Ovary (tissue), 9 donors: ENCODE data around the gene IDUA. TPM values are rescaled to one million over a fixed set of nuclear protein-coding genes. Genes with fewer than 3 reads are reported as not detected.
"Not testable (repeated sequence)": the region's sequence is repeated elsewhere in the genome, so short reads cannot be mapped to it uniquely, and the experiment has no call there.

Source experiments
- DNase-seq, 5 donors: peaks; one replicate each; pipeline ENCODE4 v3.0.0-alpha.2; 2019 to 2020
- H3K27ac ChIP-seq, 2 donors: fragments of 200-600 bp; one replicate each; pipeline versions ENCODE4 v1.5.1 to v1.8.0; 2019 to 2022
- H3K27me3 ChIP-seq: fragments of 200-600 bp; one replicate; pipeline ENCODE4 v1.8.0; 2022
- H3K36me3 ChIP-seq: fragments of 200-600 bp; sonication (generic); one replicate; pipeline ENCODE4 v1.5.1; 2019
- H3K4me1 ChIP-seq: one replicate; pipeline ENCODE4 v1.8.1; 2013; ENCODE audit warnings: mild to moderate bottlenecking, moderate library complexity; ENCODE audit not compliant: insufficient read depth
- H3K4me3 ChIP-seq: fragments of 200-600 bp; sonication (generic); one replicate; pipeline ENCODE4 v1.5.1; 2017
- H3K9me3 ChIP-seq, 2 donors: fragments of 200-600 bp in 1 of 2; sonication (generic) in 1 of 2; one replicate each; pipeline versions ENCODE4 v1.5.1 to v1.8.1; 2013 to 2019; ENCODE audit warnings: mild to moderate bottlenecking in 1 of 2, moderate library complexity in 1 of 2
- EP300 ChIP-seq: sonication (generic); formaldehyde crosslinking; IDR thresholded peaks from one replicate; pipeline ENCODE4 v1.6.1; 2017; ENCODE audit warnings: antibody characterized with exemption
- POLR2A ChIP-seq: fragments of 450-650 bp; IDR thresholded peaks from one replicate; pipeline ENCODE4 v1.6.1; 2017; ENCODE audit warnings: antibody characterized with exemption, mild to moderate bottlenecking, moderate library complexity
- WGBS, 3 donors: extraction: QIAGEN DNeasy Blood & Tissue Kit in 1 of 3; methylation state at CpG; one replicate each; pipeline versions ENCODE4 v1.1.5 to v1.1.7; 2013 to 2017; 5-methylcytosine and 5-hydroxymethylcytosine counted together
- intact Hi-C, 4 donors: fragments of 100-400 bp; cut with DNase I; formaldehyde crosslinking; loops; one replicate each; pipeline versions ENCODE4 v1.11.0 to v1.15.1; 2022 to 2023
- polyA plus RNA-seq, 2 donors: library from polyadenylated mRNA; stranded (reverse); fragments of 200-250 nt in 1 of 2; fragments of 350-450 nt in 1 of 2; fragmentation: Illumina TruSeq in 1 of 2; extraction: RNeasy Lipid Tissue Mini Kit (QIAGEN cat#74804) in 1 of 2; gene quantifications; one replicate each; pipeline ENCODE4 v1.2.3, GENCODE V29; 2013 to 2014
- total RNA-seq, 7 donors: library from RNA; depleted of rRNA in 2 of 7; stranded (reverse); fragments of >200 nt in 2 of 7; fragmentation: NEBNext Ultra II Directional in 3 of 7; extraction: Animal tissue kit (Norgen Biotek cat#: 25700) in 3 of 7; gene quantifications; one replicate each; pipeline versions ENCODE4 v1.1.0 to v1.2.4, GENCODE V29; 2016 to 2023
- TF ChIP-seq, protein P1 (sequence below), 3 donors: fragments of 450-650 bp in 2 of 3; fragments of 200-600 bp in 1 of 3; IDR thresholded peaks; one replicate each; pipeline versions ENCODE4 v1.5.1 to v1.8.0; 2016 to 2022; ENCODE audit warnings: antibody characterized with exemption in 3 of 3, mild to moderate bottlenecking in 1 of 3
- donor health status: DM: no; HTN: no; CAD: no; lungs with moderate emphysema.
- donor health status: DM: no; HTN: no; CAD: no.
- donor health status: Bipolar disorder and iron deficiency.
- donor health status: DM: yes; HTN: yes; CAD: no.
- donor health status: DM: no; HTN: no; CAD: no.
- donor health status: DM: yes; HTN: yes; CAD: no.

IDUA gene
- total and polyA plus RNA-seq, 9 donors = 3.1 to 49.1 (median 31.8) TPM

DNA sequence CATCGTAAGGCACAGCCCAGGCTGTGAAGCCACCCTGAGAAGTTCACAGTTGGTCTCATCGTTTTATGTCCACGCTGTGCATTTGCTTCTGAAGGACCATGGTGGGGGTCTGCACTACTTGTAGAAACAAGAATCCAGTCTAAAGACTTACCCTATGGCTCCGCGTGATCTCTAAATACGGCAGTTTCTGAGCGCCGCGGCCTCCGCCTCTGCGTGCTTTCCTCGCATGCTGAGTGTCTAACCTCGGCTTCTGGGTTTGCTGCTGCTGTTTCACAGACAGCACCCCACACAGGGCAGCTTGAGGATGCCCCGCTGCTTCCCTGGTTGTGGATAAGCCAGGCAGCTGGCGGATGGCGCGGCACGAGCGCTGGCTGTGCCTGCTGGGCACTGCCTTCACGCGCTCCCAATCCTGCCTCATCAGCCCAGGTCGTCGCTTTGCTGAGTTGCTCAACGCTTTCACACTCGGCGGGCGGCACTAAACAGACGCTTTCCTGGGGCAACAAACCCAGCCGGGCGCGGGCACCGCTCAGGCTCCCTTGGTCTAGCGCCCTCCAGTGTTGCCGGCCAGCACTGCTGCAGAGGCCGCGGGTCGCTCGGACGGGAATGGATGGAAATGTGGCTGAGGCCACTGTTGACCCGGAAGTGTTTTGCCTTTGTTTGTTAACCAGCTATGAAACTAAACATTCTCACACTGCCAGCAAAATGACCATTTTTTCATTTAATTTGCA is 63.8 kb downstream of the IDUA start:
- Histone ChIP-seq H3K4me3 (no peak overlapping the region), H3K36me3 (no peaks in the 10 kb centered on the region), H3K4me1 (peaks cover 10% of the 10 kb centered on the region), H3K27ac (no peak overlapping the region), H3K27me3 (no peaks in the 10 kb centered on the region), H3K9me3 (no peaks in the 10 kb centered on the region)
- WGBS, 3 donors = 70 to 85% (median 83%) methylated on average over 40 of the region's 40 CpGs
- no peak for TF ChIP-seq POLR2A
- TF ChIP-seq, protein P1, sequence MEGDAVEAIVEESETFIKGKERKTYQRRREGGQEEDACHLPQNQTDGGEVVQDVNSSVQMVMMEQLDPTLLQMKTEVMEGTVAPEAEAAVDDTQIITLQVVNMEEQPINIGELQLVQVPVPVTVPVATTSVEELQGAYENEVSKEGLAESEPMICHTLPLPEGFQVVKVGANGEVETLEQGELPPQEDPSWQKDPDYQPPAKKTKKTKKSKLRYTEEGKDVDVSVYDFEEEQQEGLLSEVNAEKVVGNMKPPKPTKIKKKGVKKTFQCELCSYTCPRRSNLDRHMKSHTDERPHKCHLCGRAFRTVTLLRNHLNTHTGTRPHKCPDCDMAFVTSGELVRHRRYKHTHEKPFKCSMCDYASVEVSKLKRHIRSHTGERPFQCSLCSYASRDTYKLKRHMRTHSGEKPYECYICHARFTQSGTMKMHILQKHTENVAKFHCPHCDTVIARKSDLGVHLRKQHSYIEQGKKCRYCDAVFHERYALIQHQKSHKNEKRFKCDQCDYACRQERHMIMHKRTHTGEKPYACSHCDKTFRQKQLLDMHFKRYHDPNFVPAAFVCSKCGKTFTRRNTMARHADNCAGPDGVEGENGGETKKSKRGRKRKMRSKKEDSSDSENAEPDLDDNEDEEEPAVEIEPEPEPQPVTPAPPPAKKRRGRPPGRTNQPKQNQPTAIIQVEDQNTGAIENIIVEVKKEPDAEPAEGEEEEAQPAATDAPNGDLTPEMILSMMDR (IDR thresholded peaks at IDR 0.05) = no peak
- TF ChIP-seq EP300 = no peak
- peak in 3 of 5 donors; percentile 16 to 28 (median 24) for DNase-seq
- intact Hi-C loops = no loop called here

DNA sequence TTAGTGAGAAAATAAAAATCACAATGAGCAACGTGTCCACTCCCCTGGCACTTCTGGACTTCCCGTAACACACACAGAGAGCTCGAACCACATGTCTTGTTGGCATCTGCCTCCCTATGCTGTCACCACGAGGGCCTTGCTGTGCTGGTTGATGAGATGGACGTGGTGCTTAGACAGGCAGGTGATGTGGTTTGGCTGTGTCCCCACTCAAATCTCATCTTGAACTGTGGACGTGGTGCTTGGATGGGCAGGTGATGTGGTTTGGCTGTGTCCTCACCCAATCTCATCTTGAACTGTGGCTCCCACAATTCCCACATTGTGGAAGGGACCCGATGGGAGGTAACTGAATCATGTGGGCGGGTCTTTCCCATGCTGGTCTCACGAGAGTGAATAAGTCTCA is 64.6 kb downstream of the IDUA start:
- peak in 3 of 5 donors; percentile 4 to 16 (median 11) for DNase-seq
- WGBS, 3 donors = 78 to 88% (median 80%) methylated on average over 9 of the region's 9 CpGs
- Histone ChIP-seq H3K4me3 (no peak overlapping the region), H3K27me3 (peaks cover 2% of the 10 kb centered on the region), H3K27ac (no peak overlapping the region), H3K9me3 (no peaks in the 10 kb centered on the region), H3K4me1 (peaks cover 12% of the 10 kb centered on the region), H3K36me3 (no peaks in the 10 kb centered on the region)
- TF ChIP-seq, protein P1 (IDR thresholded peaks at IDR 0.05) = no peak
- TF ChIP-seq EP300 = no peak
- TF ChIP-seq POLR2A = no peak
- intact Hi-C loops = no loop called here

DNA sequence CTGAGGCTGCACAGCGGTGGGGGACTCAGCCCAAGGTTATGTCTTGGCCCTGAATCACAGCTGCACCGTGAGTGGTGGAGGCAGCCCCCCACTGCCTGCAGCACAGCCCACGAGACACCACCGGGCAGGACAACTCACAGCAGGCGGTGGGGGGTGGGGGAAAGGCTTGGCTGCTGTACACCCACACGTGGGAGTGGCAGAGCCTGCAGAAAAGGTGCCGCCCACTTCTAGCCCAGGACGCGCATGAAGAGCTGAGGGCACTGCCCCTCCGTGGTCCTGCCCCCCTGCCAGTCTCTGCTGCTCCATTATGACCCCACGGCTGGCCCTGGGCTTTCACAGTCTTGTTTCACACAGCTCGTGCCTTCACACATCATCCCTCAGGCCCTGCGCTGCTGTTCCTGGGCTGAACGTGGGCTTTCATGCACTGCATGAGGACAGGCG is 65.4 kb downstream of the IDUA start:
- 32 to 48% (median 40%) methylated on average over 14 to 15 of the region's 15 CpGs for WGBS, 3 donors
- DNase-seq = peak in 2 of 5 donors; percentile 14 to 24
- no peaks in the 10 kb centered on the region for H3K9me3 ChIP-seq

DNA sequence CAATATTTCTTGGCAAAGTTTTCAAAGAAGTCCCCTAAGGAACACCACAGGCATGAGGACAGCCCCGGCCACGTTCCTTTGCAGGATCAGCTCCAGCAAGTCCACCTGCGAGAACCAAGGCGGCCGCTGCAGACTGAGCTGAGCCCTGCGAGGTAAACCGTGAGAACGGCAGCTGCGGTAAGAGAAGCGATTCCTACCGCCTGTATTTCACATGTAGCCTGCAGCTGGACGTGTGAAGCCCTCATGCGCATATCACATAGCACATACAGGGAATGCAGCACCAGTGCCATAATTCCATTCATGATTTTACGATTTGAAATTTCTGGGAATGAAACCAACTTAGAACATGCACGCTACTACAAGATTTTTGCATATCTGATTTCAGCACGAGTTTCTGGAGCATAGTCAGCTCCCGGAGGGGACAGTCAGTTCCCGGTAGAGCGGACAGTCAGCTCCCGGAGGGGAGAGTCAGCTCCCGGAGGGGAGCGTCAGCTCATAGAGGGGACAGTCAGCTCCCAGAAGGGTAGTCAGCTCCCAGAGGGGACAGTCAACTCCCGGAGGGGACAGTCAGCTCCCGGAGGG is 66.3 kb downstream of the IDUA start:
- Histone ChIP-seq H3K27me3 (peaks cover 2% of the 10 kb centered on the region), H3K9me3 (no peaks in the 10 kb centered on the region), H3K4me1 (peaks cover 6% of the 10 kb centered on the region), H3K27ac (no peak overlapping the region), H3K36me3 (no peaks in the 10 kb centered on the region), H3K4me3 (no peak overlapping the region)
- WGBS, 3 donors = 24 to 50% (median 34%) methylated on average over 23 to 24 of the region's 24 CpGs
- intact Hi-C loops = no loop called here
- TF ChIP-seq, protein P1 (IDR thresholded peaks at IDR 0.05) = no peak
- TF ChIP-seq EP300 (no peak), POLR2A (no peak)
- peak in 2 of 5 donors; percentile 14 to 26 for DNase-seq

More for the DNA sequence above, 65.4 kb downstream of the IDUA start:
- Histone ChIP-seq H3K27ac (no peak overlapping the region), H3K27me3 (peaks cover 2% of the 10 kb centered on the region), H3K4me1 (peaks cover 8% of the 10 kb centered on the region), H3K4me3 (no peak overlapping the region), H3K36me3 (no peaks in the 10 kb centered on the region)
- TF ChIP-seq, protein P1 (IDR thresholded peaks at IDR 0.05) = no peak
- TF ChIP-seq POLR2A = no peak
- TF ChIP-seq EP300 = no peak
- intact Hi-C loops = no loop called here

DNA sequence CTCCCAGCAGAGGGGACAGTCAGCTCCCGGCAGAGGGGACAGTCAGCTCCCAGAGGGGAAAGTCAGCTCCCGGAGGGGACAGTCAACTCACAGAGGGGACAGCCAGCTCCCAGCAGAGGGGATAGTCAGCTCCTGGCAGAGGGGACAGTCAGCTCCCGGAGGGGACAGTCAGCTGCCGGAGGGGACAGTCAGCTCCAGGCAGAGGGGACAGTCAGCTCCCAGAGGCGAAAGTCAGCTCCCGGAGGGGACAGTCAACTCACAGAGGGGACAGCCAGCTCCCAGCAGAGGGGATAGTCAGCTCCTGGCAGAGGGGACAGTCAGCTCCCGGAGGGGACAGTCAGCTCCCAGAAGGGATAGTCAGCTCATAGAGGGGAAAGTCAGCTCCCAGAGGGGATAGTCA is 67.0 kb downstream of the IDUA start:
- intact Hi-C loops, H3K36me3 ChIP-seq, H3K9me3 ChIP-seq, H3K4me1 ChIP-seq, H3K27me3 ChIP-seq, H3K27ac ChIP-seq, H3K4me3 ChIP-seq: not testable (repeated sequence)
- peak in 3 of 5 donors; percentile 8 to 13 (median 11) for DNase-seq
- WGBS, 3 donors = 63 to 75% (median 70%) methylated on average over 1 to 7 of the region's 7 CpGs
